H1 (cell line): ENCODE results near the gene NT5DC3. TPM values are rescaled to one million over a fixed set of nuclear protein-coding genes. Genes with fewer than 3 reads are reported as not detected.

Experiments
- CTCF ChIA-PET: fragments of 300-600 bp; sonication (Branson Sonifier 250); formaldehyde crosslinking; loops from one replicate; lab custom pipeline; 2021; ENCODE audit not compliant: partially characterized antibody; lab: Charles Lee
- POLR2A ChIA-PET: fragments of 300-600 bp; sonication (Branson Sonifier 250); formaldehyde crosslinking; loops from one replicate; lab custom pipeline; 2021; ENCODE audit warnings: inconsistent platforms; ENCODE audit not compliant: partially characterized antibody; lab: Charles Lee
- DNase-seq, 2 experiments: peaks; one replicate each; pipeline versions ENCODE4 v3.0.0 to v3.0.0-alpha.2; 2010 to 2022; ENCODE audit warnings: low spot score in 2 of 2, low read depth in 1 of 2, mixed read lengths in 1 of 2
- FAIRE-seq: peaks from 2 replicates; lab custom pipeline; 2011; peaks lifted over from hg19 to GRCh38; lab: Jason Lieb, UNC
- H2AFZ ChIP-seq: 2 replicates; pipeline ENCODE4 v1.8.1; 2012; ENCODE audit warnings: low read length, inconsistent platforms
- H2AK5ac ChIP-seq: 2 replicates; pipeline ENCODE4 v1.6.1; 2013; ENCODE audit warnings: low read depth, low read length
- H2BK120ac ChIP-seq: replicated peaks from 2 replicates; pipeline ENCODE3; 2013; ENCODE audit warnings: low read depth, low read length, inconsistent platforms
- H2BK12ac ChIP-seq: 2 replicates; pipeline ENCODE4 v1.6.1; 2013; ENCODE audit warnings: low read depth, low read length
- H2BK15ac ChIP-seq: 2 replicates; pipeline ENCODE4 v1.6.1; 2013; ENCODE audit warnings: low read length
- H2BK20ac ChIP-seq: 2 replicates; pipeline ENCODE4 v1.6.1; 2013; ENCODE audit warnings: low read length
- H2BK5ac ChIP-seq: 2 replicates; pipeline ENCODE4 v1.6.1; 2013; ENCODE audit warnings: low read depth, low read length
- H3K14ac ChIP-seq: 2 replicates; pipeline ENCODE4 v1.6.1; 2013; ENCODE audit warnings: inconsistent platforms; ENCODE audit not compliant: insufficient read length
- H3K18ac ChIP-seq: 2 replicates; pipeline ENCODE4 v1.6.1; 2013; ENCODE audit warnings: low read length; ENCODE audit errors: extremely low read depth
- H3K23ac ChIP-seq: 2 replicates; pipeline ENCODE4 v1.6.1; 2013; ENCODE audit warnings: inconsistent platforms; ENCODE audit not compliant: insufficient read length
- H3K23me2 ChIP-seq: 2 replicates; pipeline ENCODE4 v1.6.1; 2013; ENCODE audit warnings: low read depth, low read length
- H3K27ac ChIP-seq: 2 replicates; pipeline ENCODE4 v1.6.1; 2011; ENCODE audit warnings: low read depth, low read length, inconsistent platforms
- H3K27me3 ChIP-seq, 4 experiments: replicated peaks in 1 of 4; 1 replicate in 1 of 4; 2 replicates in 3 of 4; pipeline versions ENCODE4 v1.6.1 to v1.8.1; 2011 to 2013; ENCODE audit warnings: low read length in 3 of 4, mild to moderate bottlenecking in 3 of 4, inconsistent platforms in 2 of 4, mixed read lengths in 2 of 4, moderate library complexity in 1 of 4; ENCODE audit not compliant: control insufficient read depth in 3 of 4, insufficient read depth in 3 of 4; ENCODE audit errors: extremely low read depth in 1 of 4
- H3K36me3 ChIP-seq, 4 experiments: 2 replicates each; pipeline versions ENCODE4 v1.6.1 to v1.8.1; 2011 to 2013; ENCODE audit warnings: mild to moderate bottlenecking in 4 of 4, low read length in 3 of 4, moderate library complexity in 2 of 4, control low read depth in 1 of 4, inconsistent platforms in 1 of 4; ENCODE audit not compliant: insufficient read depth in 4 of 4, control insufficient read depth in 2 of 4
- H3K4ac ChIP-seq: replicated peaks from 2 replicates; pipeline ENCODE3; 2013; ENCODE audit warnings: low read length, low read depth, mixed read lengths, inconsistent platforms; ENCODE audit not compliant: insufficient read length
- H3K4me1 ChIP-seq, 4 experiments: replicated peaks in 1 of 4; 1 replicate in 1 of 4; 2 replicates in 3 of 4; pipeline versions ENCODE4 v1.6.1 to v1.8.1; 2011 to 2013; ENCODE audit warnings: low read length in 3 of 4, inconsistent platforms in 2 of 4, mixed read lengths in 1 of 4; ENCODE audit not compliant: insufficient read depth in 4 of 4, control insufficient read depth in 3 of 4
- H3K4me2 ChIP-seq, 2 experiments: 2 replicates each; pipeline versions ENCODE4 v1.6.1 to v1.8.1; 2011 to 2013; ENCODE audit warnings: low read depth in 2 of 2, low read length in 2 of 2, control low read depth in 1 of 2, inconsistent platforms in 1 of 2, mild to moderate bottlenecking in 1 of 2; ENCODE audit not compliant: insufficient read depth in 1 of 2
- H3K4me3 ChIP-seq, 4 experiments: fragments of 200-600, 300-600 bp in 1 of 4; sonication (generic), shearing (Covaris generic), sonication (Bioruptor Twin) in 1 of 4; 2 replicates each; pipeline versions ENCODE4 v1.5.1 to v1.8.1; 2011 to 2016; ENCODE audit warnings: low read length in 4 of 4, low read depth in 3 of 4, control low read depth in 2 of 4, inconsistent platforms in 2 of 4, mild to moderate bottlenecking in 2 of 4, mixed read lengths in 1 of 4, moderate library complexity in 1 of 4; ENCODE audit not compliant: insufficient read depth in 2 of 4; ENCODE audit errors: extremely low read depth in 1 of 4
- H3K56ac ChIP-seq: replicated peaks from 2 replicates; pipeline ENCODE3; 2013; ENCODE audit warnings: low read depth, mild to moderate bottlenecking, mixed read lengths, low read length, inconsistent platforms; ENCODE audit not compliant: insufficient read length
- H3K79me1 ChIP-seq: 2 replicates; pipeline ENCODE4 v1.6.1; 2013; ENCODE audit warnings: low read depth, low read length, control low read depth
- H3K79me2 ChIP-seq, 2 experiments: 2 replicates each; pipeline versions ENCODE4 v1.6.1 to v1.8.1; 2012 to 2013; ENCODE audit warnings: low read length in 2 of 2, mild to moderate bottlenecking in 2 of 2, inconsistent platforms in 1 of 2; ENCODE audit not compliant: insufficient read depth in 2 of 2, control insufficient read depth in 1 of 2
- H3K9ac ChIP-seq, 4 experiments: replicated peaks in 1 of 4; 1 replicate in 1 of 4; 2 replicates in 3 of 4; pipeline versions ENCODE4 v1.6.1 to v1.8.1; 2011 to 2013; ENCODE audit warnings: low read depth in 3 of 4, low read length in 3 of 4, control low read depth in 2 of 4, mild to moderate bottlenecking in 2 of 4, moderate library complexity in 2 of 4, inconsistent platforms in 1 of 4; ENCODE audit errors: extremely low read depth in 1 of 4
- H3K9me3 ChIP-seq, 2 experiments: 2 replicates each; pipeline versions ENCODE4 v1.6.1 to v1.8.1; 2012 to 2013; ENCODE audit warnings: mild to moderate bottlenecking in 2 of 2, moderate library complexity in 2 of 2, control low read depth in 1 of 2, inconsistent platforms in 1 of 2, low read depth in 1 of 2, low read length in 1 of 2, mixed read lengths in 1 of 2; ENCODE audit not compliant: insufficient read depth in 2 of 2
- H4K20me1 ChIP-seq, 2 experiments: replicated peaks in 1 of 2; 2 replicates each; pipeline versions ENCODE3 to v1.8.1; 2011 to 2013; ENCODE audit warnings: inconsistent platforms in 2 of 2, low read length in 2 of 2, mild to moderate bottlenecking in 1 of 2; ENCODE audit not compliant: insufficient read depth in 2 of 2, control insufficient read depth in 1 of 2
- H4K5ac ChIP-seq: 2 replicates; pipeline ENCODE4 v1.6.1; 2013; ENCODE audit warnings: low read length, low read depth, mixed read lengths, inconsistent platforms; ENCODE audit not compliant: insufficient read length
- H4K8ac ChIP-seq: 2 replicates; pipeline ENCODE4 v1.8.0; 2013; ENCODE audit warnings: mild to moderate bottlenecking, moderate library complexity, low read length, inconsistent platforms; ENCODE audit not compliant: insufficient read depth; ENCODE audit errors: extremely low read depth
- H4K91ac ChIP-seq: replicated peaks from 2 replicates; pipeline ENCODE3; 2013; ENCODE audit warnings: low read length, mixed read lengths, inconsistent platforms; ENCODE audit not compliant: insufficient read length
- CEBPB ChIP-seq: IDR thresholded peaks from 2 replicates; pipeline ENCODE4 v1.6.1; 2012; ENCODE audit warnings: low read depth, low read length
- CHD1 ChIP-seq: IDR thresholded peaks from 2 replicates; pipeline ENCODE4 v1.6.1; 2012; ENCODE audit warnings: low read depth, low read length, improper control_type of control experiment
- EZH2 ChIP-seq: fragments of 200-600 bp; sonication (generic); IDR thresholded peaks from 2 replicates; pipeline ENCODE4 v1.7.1; 2012; ENCODE audit warnings: low read depth, mild to moderate bottlenecking, moderate library complexity, low read length, inconsistent platforms; ENCODE audit not compliant: severe bottlenecking
- FOSL1 ChIP-seq: IDR thresholded peaks from 2 replicates; pipeline ENCODE4 v1.6.1; 2011; ENCODE audit warnings: mild to moderate bottlenecking, low read depth, low read length, moderate library complexity; ENCODE audit not compliant: insufficient read depth
- KDM1A ChIP-seq: fragments of 200-600, 300-600 bp; sonication (generic); IDR thresholded peaks from 2 replicates; pipeline ENCODE4 v1.7.1; 2016; ENCODE audit warnings: mild to moderate bottlenecking, low read length, borderline replicate concordance
- POLR2AphosphoS5 ChIP-seq: IDR thresholded peaks from 2 replicates; pipeline ENCODE4 v1.6.1; 2011; ENCODE audit warnings: low read depth, low read length
- RAD21 ChIP-seq, 2 experiments: IDR thresholded peaks in 1 of 2; conservative IDR thresholded peaks in 1 of 2; 2 replicates each; pipeline ENCODE4 v1.6.1; 2011; ENCODE audit warnings: low read depth in 2 of 2, low read length in 2 of 2, improper control_type of control experiment in 1 of 2, inconsistent platforms in 1 of 2, mild to moderate bottlenecking in 1 of 2, moderate library complexity in 1 of 2
- TAF7 ChIP-seq: optimal IDR thresholded peaks from 2 replicates; pipeline ENCODE3; 2011; ENCODE audit warnings: low read depth, mild to moderate bottlenecking, inconsistent platforms, low read length, moderate library complexity, borderline replicate concordance
- TBP ChIP-seq: IDR thresholded peaks from 2 replicates; pipeline ENCODE4 v1.6.1; 2011; ENCODE audit warnings: low read depth, low read length, improper control_type of control experiment
- TEAD4 ChIP-seq: IDR thresholded peaks from 2 replicates; pipeline ENCODE4 v1.6.1; 2012; ENCODE audit warnings: low read depth, low read length, inconsistent platforms, mixed read lengths
- WGBS, 2 experiments: shearing (Covaris generic) in 1 of 2; methylation state at CpG; one replicate each; pipeline versions ENCODE4 v1.1.6 to v1.1.7; 2013 to 2015; ENCODE audit warnings: low lambda C conversion rate in 2 of 2, mixed read lengths in 2 of 2, inconsistent platforms in 1 of 2, low coverage in 1 of 2, missing lambda C conversion rate in 1 of 2; ENCODE audit not compliant: insufficient replicate concordance in 2 of 2, insufficient coverage in 1 of 2, insufficient read length in 1 of 2; ENCODE audit errors: extremely low coverage in 1 of 2, missing lambda C conversion rate in 1 of 2; 5-methylcytosine and 5-hydroxymethylcytosine counted together
- polyA plus RNA-seq, 7 experiments: library from polyadenylated mRNA; depleted of rRNA in 3 of 7; stranded (reverse) in 5 of 7; unstranded in 2 of 7; fragments of >200 nt in 5 of 7; fragments of 200-250 nt in 2 of 7; gene quantifications; 1 replicate in 5 of 7; 2 replicates in 1 of 7; 4 replicates in 1 of 7; pipeline versions ENCODE4 v1.2.1 to v1.2.3, GENCODE V29; 2011 to 2013; ENCODE audit warnings: missing spikeins in 2 of 7, mixed read lengths in 2 of 7
- total RNA-seq: library from RNA; stranded (reverse); fragmentation: NEBNext Ultra II Directional; extraction: Animal tissue kit (Norgen Biotek cat#: 25700); gene quantifications from 2 replicates; pipeline ENCODE4 v1.2.1, GENCODE V29; 2021
- TF ChIP-seq, protein P1 (sequence below): IDR thresholded peaks from 2 replicates; pipeline ENCODE4 v1.6.1; 2011; ENCODE audit warnings: low read length, improper control_type of control experiment

NT5DC3 gene
- total and polyA plus RNA-seq, 2 of the 8 experiments (the other 6 are each of a cell fraction or from before 2014, with no cell fraction given), result 5.4 to 14.8 TPM

DNA sequence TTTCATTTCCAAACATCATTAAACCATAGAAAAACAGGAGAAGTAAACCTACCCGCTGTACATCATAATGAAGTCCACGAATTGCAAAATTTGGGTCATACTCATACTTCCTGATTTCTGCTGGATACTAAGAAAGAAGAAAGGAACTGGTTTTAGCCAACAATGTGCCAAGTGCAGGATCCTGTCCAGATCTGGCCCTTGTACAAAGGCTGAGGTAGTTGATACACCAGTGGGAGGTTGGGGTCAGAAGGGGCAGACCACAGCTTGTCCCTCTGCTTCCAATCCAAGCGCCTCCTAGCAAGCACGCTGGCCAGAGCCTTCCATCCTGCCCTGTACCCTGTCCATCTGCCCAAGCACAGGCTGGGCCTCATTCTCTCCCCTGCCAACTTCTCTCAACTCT lies 34.2 kb downstream of the NT5DC3 start:
- DNase-seq (no peak), FAIRE-seq (no peak)
- Histone ChIP-seq H3K27ac (no peak overlapping the region), H2BK12ac (no peak overlapping the region), H4K91ac (no peak overlapping the region), H3K23me2 (no peaks in the 10 kb centered on the region), H2BK15ac (no peak overlapping the region), H3K56ac (no peak overlapping the region), H3K79me1 (no peaks in the 10 kb centered on the region), H3K4me1 (no peaks in the 10 kb centered on the region), H3K4me3 (no peak overlapping the region), H3K9ac (no peak overlapping the region), H3K4ac (no peak overlapping the region), H3K27me3 (no peaks in the 10 kb centered on the region), H2AFZ (no peak overlapping the region), H3K4me2 (no peak overlapping the region), H3K79me2 (no peaks in the 10 kb centered on the region), H4K5ac (no peak overlapping the region), H2BK5ac (no peak overlapping the region), H3K18ac (no peak overlapping the region), H2AK5ac (no peak overlapping the region), H2BK120ac (no peak overlapping the region), H4K8ac (no peak overlapping the region), H3K36me3 (peaks cover 0 to 4% (median 1%) of the 10 kb centered on the region in 4 experiments; a peak in 2 of 8 replicates), H2BK20ac (no peak overlapping the region), H3K23ac (no peak overlapping the region), H4K20me1 (peaks cover 0 to 2% of the 10 kb centered on the region in 2 experiments), H3K14ac (no peak overlapping the region), H3K9me3 (no peaks in the 10 kb centered on the region)
- ChIA-PET POLR2A (interaction anchor here (1.1 kb wide), 1 partner anchor 33 kb away, joined by 3 read pairs; no protein-coding TSS in a partner anchor), CTCF (no interaction called here)
- no peak for TF ChIP-seq EZH2
- TF ChIP-seq, protein P1, sequence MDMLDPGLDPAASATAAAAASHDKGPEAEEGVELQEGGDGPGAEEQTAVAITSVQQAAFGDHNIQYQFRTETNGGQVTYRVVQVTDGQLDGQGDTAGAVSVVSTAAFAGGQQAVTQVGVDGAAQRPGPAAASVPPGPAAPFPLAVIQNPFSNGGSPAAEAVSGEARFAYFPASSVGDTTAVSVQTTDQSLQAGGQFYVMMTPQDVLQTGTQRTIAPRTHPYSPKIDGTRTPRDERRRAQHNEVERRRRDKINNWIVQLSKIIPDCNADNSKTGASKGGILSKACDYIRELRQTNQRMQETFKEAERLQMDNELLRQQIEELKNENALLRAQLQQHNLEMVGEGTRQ, result no peak
- no peak for TF ChIP-seq POLR2AphosphoS5
- no peak for TF ChIP-seq RAD21 (IDR thresholded peaks at IDR 0.05 in 1 of 2, conservative IDR thresholded peaks at IDR 0.05 in 1 of 2; ENCODE audit: low read depth in 2 of 2, low read length in 2 of 2)
- TF ChIP-seq CHD1, result no peak
- no peak for TF ChIP-seq KDM1A
- no peak for TF ChIP-seq TAF7
- TF ChIP-seq FOSL1, result no peak
- TF ChIP-seq TBP, result no peak
- TF ChIP-seq TEAD4, result no peak
- TF ChIP-seq CEBPB, result no peak
- 95% methylated on average over 4 of the region's 4 CpGs; no CpG with 5 or more reads in 1 of the 2 experiments for WGBS, 2 experiments
